ENCODE results near the gene TM9SF1.

DNA sequence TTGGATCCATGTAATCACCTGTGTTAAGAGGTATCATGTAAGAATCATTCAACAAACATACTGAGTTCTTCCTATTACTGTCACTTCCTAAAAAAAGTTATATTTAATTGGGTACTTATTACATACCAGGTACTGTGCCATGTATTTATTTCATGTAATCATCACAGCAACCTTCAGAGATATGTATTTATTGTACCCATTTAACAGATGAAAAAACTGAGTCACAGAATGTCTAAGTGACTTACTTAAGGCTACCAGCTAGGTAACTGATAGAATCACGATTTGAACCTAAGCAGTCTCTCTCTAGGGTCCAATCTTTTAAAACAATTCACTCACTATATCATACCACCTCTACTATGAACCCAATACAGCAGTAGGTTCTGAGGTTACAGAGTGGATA lies 50.8 kb downstream of the TM9SF1 start:
- TF ChIP-seq GATA3 (IDR thresholded peaks at IDR 0.05; ENCODE audit: low read depth, low read length) = no peak
- TF ChIP-seq GATA2 (IDR thresholded peaks at IDR 0.05; ENCODE audit: low read depth, low read length) = no peak
